Right ventricle myocardium inferior (tissue), 1 donor: Measurements from ENCODE around the gene ALPG. TPM values are rescaled to one million over a fixed set of nuclear protein-coding genes. Genes with fewer than 3 reads are reported as not detected.
"Not testable (repeated sequence)": the region's sequence is repeated elsewhere in the genome, so short reads cannot be mapped to it uniquely, and the experiment has no call there.

Source experiments
- ATAC-seq: fragments of 200-7000 bp; cut with Tn5 transposase; one replicate; pipeline ENCODE4 v1.9.1; 2020; ENCODE audit warnings: mild to moderate bottlenecking, moderate library complexity
- DNase-seq: peaks from one replicate; pipeline ENCODE4 v3.0.0; 2021; ENCODE audit errors: missing footprints
- intact Hi-C: fragments of 100-400 bp; cut with DNase I; formaldehyde crosslinking; loops from one replicate; pipeline ENCODE4 v1.11.0; 2022
- total RNA-seq: library from RNA; stranded (reverse); fragmentation: NEBNext Ultra II Directional; extraction: Animal tissue kit (Norgen Biotek cat#: 25700); gene quantifications from one replicate; pipeline ENCODE4 v1.2.1, GENCODE V29; 2021
- donor health status: DM: no; HTN: yes; CAD: no; lungs with severe emphysema.

The ALPG gene
- total RNA-seq, 1 donor from 2014 or later = not detected

- ATAC-seq (no peak), DNase-seq (no peak)
- intact Hi-C loops = no loop called here
Measured at GRCh38 chr2:232388324-232388891, 18.2 kb upstream of the ALPG start.

- intact Hi-C loops = no loop called here
Measured at GRCh38 chr2:232389327-232389726, 17.3 kb upstream of the ALPG start.

DNA sequence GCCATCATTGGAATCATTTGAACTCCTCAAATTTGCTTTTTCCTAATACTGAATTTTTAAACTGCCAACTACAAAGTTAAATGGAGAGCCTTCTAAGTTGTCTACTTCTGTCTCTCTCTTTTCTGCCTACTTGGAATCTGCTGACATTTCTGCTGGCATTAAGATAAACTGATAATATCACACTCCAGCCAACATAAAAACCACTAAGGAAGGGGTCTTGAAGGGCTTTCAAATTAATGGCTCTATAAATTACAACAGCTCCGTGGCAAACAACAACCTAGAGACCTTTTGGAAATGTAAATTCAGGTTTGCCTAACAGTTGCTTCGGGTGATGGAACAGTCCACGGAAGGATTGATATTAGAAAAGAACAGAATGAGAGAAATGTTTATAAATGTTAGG, 16.0 kb upstream of the ALPG start:
- intact Hi-C loops = no loop called here
- DNase-seq (no peak), ATAC-seq (no peak)

More at GRCh38 chr2:232389327-232389726, 17.3 kb upstream of the ALPG start:
- DNase-seq (no peak), ATAC-seq (no peak)

GRCh38 chr2:232393556-232393955, 13.1 kb upstream of the ALPG start:
- intact Hi-C loops = no loop called here
- ATAC-seq (no peak), DNase-seq (no peak)

GRCh38 chr2:232394431-232394830, 12.2 kb upstream of the ALPG start:
- intact Hi-C loops, ATAC-seq, DNase-seq: not testable (repeated sequence)

DNA sequence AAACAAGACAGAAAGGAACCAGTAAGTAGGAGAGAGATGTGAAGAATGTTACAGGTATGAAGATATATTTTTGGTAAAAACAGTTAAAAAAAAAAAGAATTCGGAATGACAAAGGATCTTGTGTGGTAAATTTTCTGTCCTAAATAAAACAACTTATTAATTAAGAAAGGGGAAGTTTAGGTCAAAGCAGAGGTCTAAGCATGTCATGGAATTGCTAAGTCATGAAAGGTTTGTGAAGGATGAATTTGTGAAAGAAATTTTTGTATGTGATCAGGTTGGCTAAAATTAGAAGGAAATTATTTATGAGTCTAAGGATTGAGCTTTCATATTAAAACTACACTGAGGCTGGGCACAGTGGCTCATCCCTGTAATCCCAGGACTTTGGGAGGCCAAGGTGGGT, 11.1 kb upstream of the ALPG start:
- DNase-seq (no peak), ATAC-seq (no peak)
- intact Hi-C loops = no loop called here

DNA sequence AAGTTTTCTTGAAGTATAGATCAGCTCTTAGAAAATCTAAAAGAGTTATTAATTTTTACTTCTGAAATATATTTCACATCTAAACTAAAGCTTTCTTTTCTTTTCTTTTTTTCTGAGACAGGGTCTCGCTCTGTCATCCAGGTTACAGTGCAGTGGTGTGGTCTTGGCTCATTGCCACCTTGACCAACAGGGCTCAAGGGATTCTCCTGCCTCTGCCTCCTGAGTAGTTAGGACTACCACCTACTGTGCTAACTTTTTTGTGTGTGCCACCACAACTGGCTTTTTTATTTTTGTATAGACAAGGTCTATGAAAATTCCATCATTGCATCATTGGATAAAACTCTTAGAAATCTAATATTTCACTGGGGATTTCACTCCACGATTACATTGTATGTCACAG, 10.0 kb upstream of the ALPG start:
- DNase-seq (no peak), ATAC-seq (no peak)
- intact Hi-C loops = no loop called here

DNA sequence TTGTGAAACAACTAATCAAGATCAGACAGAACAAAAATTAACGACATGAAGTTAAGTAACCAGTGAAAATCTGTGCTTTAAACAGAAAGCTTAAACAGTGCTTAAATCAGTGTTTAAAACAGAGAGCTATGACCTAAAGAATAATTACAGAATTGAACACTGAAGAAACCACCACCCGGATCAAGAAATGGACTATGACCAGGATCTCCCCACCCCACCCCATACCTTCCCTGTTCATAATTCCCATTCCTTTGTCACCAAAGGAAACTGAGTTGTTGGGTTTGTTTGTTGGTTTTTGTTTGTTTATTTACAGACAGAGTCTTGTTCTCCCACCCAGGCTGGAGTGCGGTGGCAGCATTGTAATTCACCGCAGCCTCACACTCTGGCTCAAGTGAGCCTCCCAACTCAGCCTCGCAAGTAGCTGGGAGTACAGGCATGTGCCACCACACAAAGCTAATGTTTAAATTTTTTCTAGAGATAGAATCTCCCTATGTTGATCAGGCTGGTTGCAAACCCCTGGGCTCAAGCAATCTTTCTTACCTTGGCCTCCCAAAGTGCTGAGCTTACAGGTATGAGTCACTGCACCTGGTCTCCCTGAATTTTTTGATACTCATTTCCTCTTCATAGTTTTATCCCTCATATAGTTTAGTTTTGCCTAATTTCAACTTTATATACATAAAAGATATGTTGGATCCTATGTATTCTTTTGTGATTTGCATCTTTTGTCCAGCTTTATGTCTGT, 8.2 kb upstream of the ALPG start:
- intact Hi-C loops = no loop called here
- no peak for DNase-seq
- no peak for ATAC-seq

DNA sequence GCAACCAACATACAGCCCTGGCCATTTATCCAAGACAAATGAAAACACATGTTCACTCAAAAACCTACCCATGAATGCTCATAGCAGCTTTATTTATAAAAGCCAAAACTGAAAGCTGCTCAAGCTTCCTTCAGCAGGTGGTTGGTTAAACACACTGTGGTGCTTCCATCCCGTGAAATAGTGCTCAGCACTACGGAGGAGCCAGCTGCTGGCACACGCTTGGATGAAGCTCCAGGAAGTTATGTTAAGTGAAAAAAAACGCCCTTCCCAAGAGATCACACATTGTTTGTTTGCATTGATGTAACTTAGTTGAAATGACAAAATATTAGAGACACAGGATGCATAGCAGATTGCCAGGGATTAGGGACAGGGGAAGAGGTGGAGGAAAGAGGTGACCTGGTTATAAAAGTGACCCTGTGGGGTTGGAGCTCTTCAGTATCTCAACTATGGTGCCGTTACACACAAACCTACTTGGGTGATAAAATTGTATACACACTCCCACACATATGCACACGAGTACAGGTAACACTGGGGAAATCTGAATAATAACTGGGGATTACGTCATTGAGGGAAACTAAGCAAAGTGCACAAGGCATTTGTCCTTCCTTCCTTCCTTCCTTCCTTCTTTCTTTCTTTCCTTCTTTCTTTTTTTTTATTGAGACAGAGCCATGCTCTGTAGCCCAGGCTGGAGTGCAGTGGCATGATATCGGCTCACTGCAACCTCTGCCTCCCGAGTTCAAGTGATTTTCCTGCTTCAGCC, 6.2 kb upstream of the ALPG start:
- no peak for ATAC-seq
- no peak for DNase-seq
- intact Hi-C loops = no loop called here

GRCh38 chr2:232402518-232402917, 4.1 kb upstream of the ALPG start:
- intact Hi-C loops = no loop called here
- DNase-seq (no peak), ATAC-seq (no peak)

DNA sequence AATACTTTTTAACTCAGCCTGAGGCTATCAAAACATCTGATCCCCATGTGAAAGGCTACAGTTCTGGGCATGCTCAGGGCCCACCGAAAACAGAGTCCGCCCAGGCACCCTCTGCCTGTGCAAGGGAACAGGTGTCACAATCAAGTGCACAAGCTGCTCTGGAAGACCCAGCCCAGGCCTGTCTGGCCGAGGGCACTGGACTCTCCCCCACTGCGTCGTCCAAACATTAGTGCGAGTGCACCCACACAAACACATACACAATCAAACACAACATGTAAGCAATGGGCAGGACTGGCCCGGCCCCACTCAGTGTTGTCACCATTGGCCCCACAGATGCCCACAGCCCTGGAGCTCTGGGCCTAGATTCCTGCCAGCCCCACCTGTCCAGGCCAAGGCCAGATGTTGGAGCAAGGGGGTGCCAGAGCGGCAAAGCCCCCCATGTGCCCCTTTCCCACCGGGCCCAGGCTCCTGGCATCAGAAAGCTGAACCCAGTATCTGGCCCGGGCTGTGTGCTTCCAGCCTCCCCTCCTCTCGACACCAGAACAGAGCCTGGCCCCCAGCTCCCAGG, 617 bp upstream of the ALPG start:
- ATAC-seq = no peak
- intact Hi-C loops = no loop called here
- DNase-seq = no peak

GRCh38 chr2:232407428-232408150, 945 bp downstream of the ALPG start:
- intact Hi-C loops, ATAC-seq, DNase-seq: not testable (repeated sequence)

DNA sequence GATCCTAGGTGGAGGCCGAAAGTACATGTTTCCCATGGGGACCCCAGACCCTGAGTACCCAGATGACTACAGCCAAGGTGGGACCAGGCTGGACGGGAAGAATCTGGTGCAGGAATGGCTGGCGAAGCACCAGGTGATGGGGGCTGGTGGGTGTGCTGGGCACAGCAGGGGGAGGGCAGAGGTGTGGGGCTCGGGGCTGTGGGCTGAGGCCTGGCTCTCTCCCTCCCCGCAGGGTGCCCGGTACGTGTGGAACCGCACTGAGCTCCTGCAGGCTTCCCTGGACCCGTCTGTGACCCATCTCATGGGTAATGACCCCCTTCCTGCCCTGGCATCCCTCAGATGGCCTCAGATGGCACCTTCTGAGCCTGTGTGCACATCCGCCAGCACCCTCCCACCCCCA, 1.6 kb downstream of the ALPG start:
- intact Hi-C loops, DNase-seq, ATAC-seq: not testable (repeated sequence)

DNA sequence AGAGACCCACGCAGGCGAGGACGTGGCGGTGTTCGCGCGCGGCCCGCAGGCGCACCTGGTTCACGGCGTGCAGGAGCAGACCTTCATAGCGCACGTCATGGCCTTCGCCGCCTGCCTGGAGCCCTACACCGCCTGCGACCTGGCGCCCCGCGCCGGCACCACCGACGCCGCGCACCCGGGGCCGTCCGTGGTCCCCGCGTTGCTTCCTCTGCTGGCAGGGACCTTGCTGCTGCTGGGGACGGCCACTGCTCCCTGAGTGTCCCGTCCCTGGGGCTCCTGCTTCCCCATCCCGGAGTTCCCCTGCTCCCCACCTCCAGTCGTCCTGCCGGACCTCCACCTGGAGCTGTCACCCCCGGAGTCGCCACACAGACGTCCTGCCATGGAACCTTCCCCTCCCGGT, 3.0 kb downstream of the ALPG start:
- ATAC-seq, intact Hi-C loops, DNase-seq: not testable (repeated sequence)

DNA sequence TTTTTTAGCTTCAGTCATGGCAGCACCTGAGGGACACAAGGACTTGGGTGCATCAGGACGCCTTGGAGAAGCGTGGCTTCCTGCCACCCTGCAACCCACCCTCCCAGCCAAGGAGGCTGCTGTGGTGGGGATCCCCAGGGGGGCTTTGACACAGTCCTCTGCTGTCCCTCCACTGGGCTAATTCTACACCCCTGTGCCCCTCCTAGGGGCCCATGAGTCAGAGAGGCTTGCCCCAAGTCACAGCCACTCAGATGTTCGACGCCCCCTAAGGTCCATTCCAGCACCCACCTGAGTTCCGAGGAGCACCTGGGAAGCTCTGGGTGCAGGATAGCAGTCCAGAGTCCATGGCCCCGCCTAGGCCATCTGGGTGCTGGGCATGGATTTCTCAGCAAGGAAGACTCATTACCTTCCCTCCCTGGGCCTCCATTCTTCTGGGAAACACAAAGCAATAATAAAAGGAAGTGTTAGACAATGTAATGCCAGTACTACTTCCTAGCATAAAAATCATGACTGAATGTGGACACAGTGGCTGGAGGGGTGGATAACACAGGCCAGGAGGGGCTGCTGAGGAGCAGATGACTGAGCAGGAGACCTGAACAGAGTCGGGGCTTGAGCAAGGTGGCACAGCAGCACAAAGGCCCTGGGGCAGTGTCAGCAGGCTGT, 3.7 kb downstream of the ALPG start:
- no peak for DNase-seq
- intact Hi-C loops = no loop called here
- no peak for ATAC-seq

GRCh38 chr2:232411901-232412629, 5.4 kb downstream of the ALPG start:
- intact Hi-C loops = no loop called here
- DNase-seq (no peak), ATAC-seq (no peak)

- intact Hi-C loops = no loop called here
Measured at GRCh38 chr2:232412986-232413385, 6.3 kb downstream of the ALPG start.

GRCh38 chr2:232415138-232415690, 8.6 kb downstream of the ALPG start:
- intact Hi-C loops = no loop called here
- no peak for DNase-seq
- ATAC-seq = no peak

More at GRCh38 chr2:232412986-232413385, 6.3 kb downstream of the ALPG start:
- DNase-seq (no peak), ATAC-seq (no peak)
